ENCODE data around the gene GRN. TPM values are rescaled to one million over a fixed set of nuclear protein-coding genes. Genes with fewer than 3 reads are reported as not detected.

The GRN gene
- total RNA-seq, 4 donors from 2014 or later = 64.2 to 111 (median 87.1) TPM

DNA sequence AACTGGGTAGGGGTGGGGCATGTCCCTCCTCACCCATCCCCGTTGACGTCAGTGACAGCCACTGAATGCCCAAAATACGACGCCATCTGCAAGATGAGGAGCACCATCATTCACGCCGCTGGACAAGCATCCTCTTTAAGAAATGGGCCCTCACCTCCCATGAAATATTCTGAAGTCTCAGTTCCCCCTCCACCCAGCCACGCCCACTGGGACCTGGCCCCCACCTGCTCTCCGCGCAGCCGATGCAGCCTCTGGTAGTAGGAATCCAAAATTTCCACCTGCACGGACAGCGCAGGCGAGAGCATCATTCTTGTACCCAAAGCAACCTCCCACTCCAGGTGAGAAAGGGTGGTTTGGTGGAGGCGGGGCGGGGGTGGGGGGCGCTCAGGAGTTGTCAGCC, 38.8 kb downstream of the GRN start:
- ATAC-seq = no peak
- no peaks in the 10 kb centered on the region for H3K36me3 ChIP-seq
- intact Hi-C loops (cut with DNase I; ENCODE audit: low total_unique reads) (no loop called here), in situ Hi-C loops (cut with MboI; ENCODE audit: low sequenced_read_pairs in 4 of 4) (no loop called here)
- H3K4me1 ChIP-seq = peaks cover 12 to 14% of the 10 kb centered on the region in 2 donors
- H3K9me3 ChIP-seq = no peaks in the 10 kb centered on the region
- no peak overlapping the region for H3K27ac ChIP-seq
- TF ChIP-seq, protein P1, sequence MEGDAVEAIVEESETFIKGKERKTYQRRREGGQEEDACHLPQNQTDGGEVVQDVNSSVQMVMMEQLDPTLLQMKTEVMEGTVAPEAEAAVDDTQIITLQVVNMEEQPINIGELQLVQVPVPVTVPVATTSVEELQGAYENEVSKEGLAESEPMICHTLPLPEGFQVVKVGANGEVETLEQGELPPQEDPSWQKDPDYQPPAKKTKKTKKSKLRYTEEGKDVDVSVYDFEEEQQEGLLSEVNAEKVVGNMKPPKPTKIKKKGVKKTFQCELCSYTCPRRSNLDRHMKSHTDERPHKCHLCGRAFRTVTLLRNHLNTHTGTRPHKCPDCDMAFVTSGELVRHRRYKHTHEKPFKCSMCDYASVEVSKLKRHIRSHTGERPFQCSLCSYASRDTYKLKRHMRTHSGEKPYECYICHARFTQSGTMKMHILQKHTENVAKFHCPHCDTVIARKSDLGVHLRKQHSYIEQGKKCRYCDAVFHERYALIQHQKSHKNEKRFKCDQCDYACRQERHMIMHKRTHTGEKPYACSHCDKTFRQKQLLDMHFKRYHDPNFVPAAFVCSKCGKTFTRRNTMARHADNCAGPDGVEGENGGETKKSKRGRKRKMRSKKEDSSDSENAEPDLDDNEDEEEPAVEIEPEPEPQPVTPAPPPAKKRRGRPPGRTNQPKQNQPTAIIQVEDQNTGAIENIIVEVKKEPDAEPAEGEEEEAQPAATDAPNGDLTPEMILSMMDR (IDR thresholded peaks at IDR 0.05 in 4 of 5, conservative IDR thresholded peaks at IDR 0.05 in 1 of 5) = no peak
- TF ChIP-seq POLR2A (IDR thresholded peaks at IDR 0.05) = no peak
- no peak for DNase-seq
- no peak overlapping the region for H3K4me3 ChIP-seq
- peaks cover 29 to 42% (median 40%) of the 10 kb centered on the region in 3 donors for H3K27me3 ChIP-seq

DNA sequence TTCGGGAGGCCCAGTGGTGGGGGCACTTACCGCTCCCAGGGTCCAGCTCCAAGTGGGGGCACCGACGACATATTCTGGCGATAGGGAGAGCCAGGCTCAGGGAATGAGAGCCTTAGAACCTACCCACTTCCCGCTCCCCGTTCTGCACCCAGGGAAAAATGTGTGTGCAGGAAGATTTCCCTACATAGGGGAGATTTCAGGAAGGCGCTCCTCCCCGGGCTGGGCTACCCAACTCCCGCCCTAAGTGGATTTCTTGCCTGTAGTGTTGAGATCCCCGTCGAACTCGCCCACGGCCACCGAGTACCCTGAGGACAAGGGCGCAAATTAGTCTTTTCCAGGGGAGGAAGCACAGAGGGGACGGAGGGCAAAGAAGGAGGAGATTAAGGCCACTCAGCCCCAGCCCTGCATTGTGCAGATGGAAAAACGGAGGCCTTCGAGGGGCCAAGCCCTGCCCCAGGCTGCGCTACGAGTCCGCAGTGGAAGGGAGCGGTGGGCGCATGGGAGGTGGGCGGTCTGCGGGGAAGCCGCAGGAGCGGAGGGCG, 39.2 kb downstream of the GRN start:
- in situ Hi-C loops (cut with MboI; ENCODE audit: low sequenced_read_pairs in 4 of 4) = no loop called here
- ATAC-seq (no peak), DNase-seq (no peak)
- no peaks in the 10 kb centered on the region for H3K9me3 ChIP-seq
- TF ChIP-seq, protein P1 (IDR thresholded peaks at IDR 0.05 in 4 of 5, conservative IDR thresholded peaks at IDR 0.05 in 1 of 5) = no peak
- TF ChIP-seq POLR2A (IDR thresholded peaks at IDR 0.05) = no peak
- intact Hi-C loops (cut with DNase I; ENCODE audit: low total_unique reads) = no loop called here
- peaks cover 12 to 14% of the 10 kb centered on the region in 2 donors for H3K4me1 ChIP-seq
- H3K4me3 ChIP-seq = peak overlapping the region in 2 of 4 donors; percentile 59
- peaks cover 29 to 42% (median 40%) of the 10 kb centered on the region in 3 donors for H3K27me3 ChIP-seq
- no peaks in the 10 kb centered on the region for H3K36me3 ChIP-seq
- no peak overlapping the region for H3K27ac ChIP-seq

DNA sequence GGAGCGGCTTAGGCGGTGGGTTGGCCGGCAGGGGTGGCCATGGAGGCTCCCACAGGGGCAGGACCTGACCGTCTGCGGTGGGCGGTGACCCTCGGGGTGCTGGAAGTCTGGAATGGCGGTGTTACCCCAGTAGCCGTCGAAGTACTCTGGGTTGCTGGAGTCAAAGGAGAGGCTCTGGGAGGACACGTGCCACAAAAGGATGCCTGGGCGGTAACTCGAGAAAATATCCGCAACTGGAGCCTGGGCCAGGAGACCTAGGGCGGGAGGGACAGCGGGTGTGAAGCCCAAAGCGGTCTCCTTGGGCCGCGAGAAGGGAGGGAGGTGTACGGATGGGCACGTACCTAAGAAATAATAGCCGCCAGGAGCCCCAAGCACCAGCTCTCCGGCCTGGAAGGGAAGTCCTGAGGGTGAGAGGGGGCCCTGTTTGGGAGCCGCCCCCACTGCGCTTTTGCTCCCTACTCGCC, 39.8 kb downstream of the GRN start:
- Histone ChIP-seq H3K36me3 (no peaks in the 10 kb centered on the region), H3K27ac (no peak overlapping the region), H3K9me3 (no peaks in the 10 kb centered on the region), H3K27me3 (peaks cover 29 to 42% (median 40%) of the 10 kb centered on the region in 3 donors), H3K4me3 (peak overlapping the region; percentile 55 to 66 (median 59)), H3K4me1 (peaks cover 12 to 14% of the 10 kb centered on the region in 2 donors)
- DNase-seq (no peak), ATAC-seq (peak in 1 of 2 donors; percentile 17)
- intact Hi-C loops (cut with DNase I; ENCODE audit: low total_unique reads) = no loop called here
- TF ChIP-seq POLR2A (IDR thresholded peaks at IDR 0.05) = no peak
- TF ChIP-seq, protein P1 (IDR thresholded peaks at IDR 0.05 in 4 of 5, conservative IDR thresholded peaks at IDR 0.05 in 1 of 5) = no peak
- in situ Hi-C loops (cut with MboI; ENCODE audit: low sequenced_read_pairs in 4 of 4) = no loop called here

DNA sequence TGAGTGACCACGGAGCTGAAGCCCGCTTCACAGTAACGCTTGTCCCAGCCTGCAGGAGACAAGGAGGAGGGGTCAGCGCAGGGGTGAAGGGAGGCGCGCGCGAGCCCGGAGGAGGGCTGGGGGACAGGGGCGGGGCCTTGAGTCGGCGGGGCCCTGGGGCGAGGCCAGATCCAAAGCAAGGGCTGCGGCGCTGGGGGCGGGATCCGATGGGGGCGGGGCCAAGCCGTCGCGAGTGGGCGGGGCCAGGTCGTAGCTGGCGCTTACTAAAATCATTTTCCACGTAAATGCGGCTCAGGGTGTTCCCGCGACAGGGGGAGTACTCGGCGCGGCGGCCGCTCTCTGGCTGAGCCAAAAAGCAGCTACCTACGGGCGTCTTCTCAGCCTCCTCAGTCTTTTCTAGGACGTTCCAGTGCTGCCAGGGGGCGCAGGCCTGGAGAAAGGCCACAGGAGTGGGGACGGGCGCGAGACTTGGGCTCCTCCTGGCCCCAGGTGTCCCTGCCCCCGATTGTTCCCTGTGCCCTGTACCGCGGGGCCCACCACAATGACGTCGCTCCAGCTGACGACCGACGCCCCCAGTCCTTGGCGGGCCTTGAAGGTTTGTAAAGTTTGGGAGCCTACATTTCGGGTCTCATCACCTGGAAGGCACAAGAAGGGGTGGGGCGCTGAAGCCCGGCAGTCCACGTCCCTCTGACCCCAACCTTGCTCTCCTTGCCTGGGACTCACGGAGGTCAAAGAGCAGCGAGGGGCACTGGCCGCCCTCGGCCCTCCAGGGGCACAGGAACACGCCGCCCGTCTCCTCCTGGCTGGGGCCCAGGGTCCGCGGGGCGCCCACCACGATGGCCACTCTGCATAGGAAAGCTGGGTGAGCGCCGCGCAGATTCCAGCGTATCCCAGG, 40.4 kb downstream of the GRN start:
- peak; percentile 39 to 41 for DNase-seq
- TF ChIP-seq POLR2A (IDR thresholded peaks at IDR 0.05) = peak in 1 of 2 donors; percentile 31
- TF ChIP-seq, protein P1 (IDR thresholded peaks at IDR 0.05 in 4 of 5, conservative IDR thresholded peaks at IDR 0.05 in 1 of 5) = peak in 1 of 5 experiments; percentile 22
- intact Hi-C loops (cut with DNase I; ENCODE audit: low total_unique reads) (no loop called here), in situ Hi-C loops (cut with MboI; ENCODE audit: low sequenced_read_pairs in 4 of 4) (no loop called here)
- ATAC-seq = peak; percentile 43 to 53
- Histone ChIP-seq H3K27me3 (peaks cover 29 to 42% (median 40%) of the 10 kb centered on the region in 3 donors), H3K36me3 (no peaks in the 10 kb centered on the region), H3K9me3 (no peaks in the 10 kb centered on the region), H3K27ac (no peak overlapping the region), H3K4me3 (peak overlapping the region; percentile 55 to 66 (median 59)), H3K4me1 (peaks cover 12 to 14% of the 10 kb centered on the region in 2 donors)

Measured in gastrocnemius medialis (tissue), 4 donors.